Endometrial microvascular endothelial cells (primary cell): ENCODE data around the gene SHLD2. TPM values are rescaled to one million over a fixed set of nuclear protein-coding genes. Genes with fewer than 3 reads are reported as not detected.
"Not testable (repeated sequence)": the region's sequence is repeated elsewhere in the genome, so short reads cannot be mapped to it uniquely, and the experiment has no call there.

Source experiments
- in situ Hi-C: cut with HindIII; loops from 2 replicates; pipeline ENCODE4 v1.10.0; 2017; ENCODE audit warnings: low sequenced_read_pairs, low pct_unique_long_range_greater_than_20kb; ENCODE audit errors: inconsistent ontology term
- total RNA-seq: library from RNA; depleted of rRNA; stranded (reverse); fragments of >200 nt; gene quantifications from one replicate; pipeline ENCODE4 v1.2.3, GENCODE V29; 2015; ENCODE audit errors: inconsistent ontology term

Gene SHLD2
- total RNA-seq, 1 donor from 2014 or later: 21.6 TPM

DNA sequence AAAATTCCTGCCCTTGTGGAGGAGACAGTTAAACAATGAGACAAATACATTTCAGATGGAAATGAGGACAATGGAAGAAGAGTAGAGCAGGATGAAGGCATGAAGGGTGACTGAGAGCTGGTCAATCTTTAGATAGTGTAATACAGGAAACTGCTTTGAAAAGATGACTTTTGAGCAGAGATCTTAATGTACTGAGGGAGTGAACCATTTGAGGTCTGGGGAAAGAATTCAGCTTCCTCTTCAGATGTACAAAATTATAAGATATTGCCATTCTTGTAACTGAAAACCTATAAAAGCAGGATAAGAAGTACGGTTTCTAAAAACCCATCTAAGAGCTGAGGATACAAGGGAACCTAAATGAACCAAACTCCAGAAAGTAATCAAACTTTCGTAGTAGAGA is 38.9 kb downstream of the SHLD2 start:
- in situ Hi-C loops: not testable (repeated sequence)

DNA sequence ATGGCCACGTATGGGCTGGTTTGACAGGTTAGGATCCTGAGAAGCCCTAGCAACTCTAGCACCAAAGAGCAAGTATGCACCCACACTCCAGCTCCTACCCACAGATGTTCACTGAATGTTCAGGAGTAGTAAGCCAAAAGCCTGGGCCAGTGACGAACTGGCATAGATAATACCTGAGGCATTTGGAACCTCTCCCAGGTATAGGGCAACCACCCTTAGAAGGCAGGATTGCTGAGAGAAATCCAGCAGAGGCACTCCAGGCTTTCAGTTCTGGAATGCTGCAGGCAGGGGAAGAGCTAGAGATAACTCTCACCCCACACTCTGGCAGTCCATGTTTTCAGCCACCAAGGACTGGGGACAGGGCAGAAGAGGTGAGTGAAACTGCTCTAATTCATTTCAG is 39.4 kb downstream of the SHLD2 start:
- in situ Hi-C loops: not testable (repeated sequence)

DNA sequence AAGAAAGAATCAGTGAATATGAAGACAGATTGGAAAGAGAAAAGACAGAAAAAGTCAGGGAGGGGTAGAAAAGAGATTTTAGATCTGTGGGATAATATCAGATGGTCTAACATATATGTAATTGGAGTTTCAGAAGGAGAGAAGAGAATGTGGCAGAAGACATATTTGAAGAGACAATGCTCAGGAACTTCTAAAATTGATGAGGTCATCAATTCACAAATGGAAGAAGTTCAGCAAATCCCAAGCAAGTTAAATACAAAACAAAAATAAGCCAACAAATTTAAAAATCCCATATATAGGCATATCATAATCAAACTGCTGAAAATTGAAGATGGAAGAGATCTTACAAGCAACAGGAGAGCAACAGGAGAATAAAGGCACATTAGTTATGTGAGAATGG is 42.5 kb downstream of the SHLD2 start:
- in situ Hi-C loops: not testable (repeated sequence)

DNA sequence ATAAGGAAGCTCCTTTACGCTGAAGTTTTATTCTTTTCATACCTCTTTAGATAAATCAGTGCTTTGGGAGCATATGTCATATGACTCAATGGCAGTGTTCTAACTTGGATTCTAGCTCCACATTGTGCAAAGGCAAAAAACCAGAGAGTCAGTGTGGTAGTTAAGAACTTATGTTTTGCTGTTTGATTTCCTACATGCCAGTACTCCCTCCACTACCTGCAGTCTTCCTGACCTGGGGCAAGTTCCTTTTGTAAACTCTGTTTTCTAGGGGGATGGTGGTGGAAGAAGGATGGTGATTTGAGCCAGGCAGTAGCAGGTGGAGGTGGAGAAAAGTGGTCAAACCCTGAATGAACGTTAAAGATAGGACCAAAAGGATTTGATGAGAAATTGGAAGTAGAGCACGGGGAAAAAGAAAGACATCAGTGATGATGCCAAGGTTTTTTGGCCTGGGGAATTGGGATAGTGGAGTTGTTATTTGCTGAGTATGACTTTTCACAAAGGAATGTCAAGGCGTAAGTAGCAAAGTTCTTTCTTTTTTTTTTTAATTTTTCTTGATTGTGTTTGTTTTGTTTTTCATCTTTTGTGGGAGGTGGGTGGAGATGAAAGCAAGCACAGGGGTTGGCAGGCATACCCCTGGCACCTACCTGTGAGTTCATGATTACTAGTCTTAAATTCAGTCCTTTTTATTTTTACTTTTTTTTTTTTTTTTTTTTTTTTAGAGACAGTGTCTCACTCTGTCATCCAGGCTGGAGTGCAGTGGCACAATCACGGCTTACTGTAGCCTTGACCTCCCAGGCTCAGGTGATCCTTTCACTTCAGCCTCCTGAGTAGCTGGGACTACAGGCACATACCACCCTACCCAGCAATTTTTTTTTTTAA is 47.5 kb downstream of the SHLD2 start:
- in situ Hi-C loops: not testable (repeated sequence)

DNA sequence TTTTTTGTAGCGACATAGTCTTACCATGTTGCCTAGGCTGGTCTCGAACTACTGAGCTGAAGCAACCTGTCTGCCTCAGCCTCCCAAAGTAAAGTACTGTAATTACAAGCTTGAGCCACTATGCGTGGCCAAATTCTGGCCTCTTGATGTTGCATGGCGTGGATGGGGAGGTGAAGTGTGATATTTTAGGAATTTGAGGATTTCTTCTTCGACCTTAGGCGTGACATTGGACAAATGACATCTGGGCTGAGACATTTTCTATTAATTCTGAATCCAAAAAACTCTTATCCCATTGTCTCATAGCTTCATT is 48.1 kb downstream of the SHLD2 start:
- in situ Hi-C loops: not testable (repeated sequence)

DNA sequence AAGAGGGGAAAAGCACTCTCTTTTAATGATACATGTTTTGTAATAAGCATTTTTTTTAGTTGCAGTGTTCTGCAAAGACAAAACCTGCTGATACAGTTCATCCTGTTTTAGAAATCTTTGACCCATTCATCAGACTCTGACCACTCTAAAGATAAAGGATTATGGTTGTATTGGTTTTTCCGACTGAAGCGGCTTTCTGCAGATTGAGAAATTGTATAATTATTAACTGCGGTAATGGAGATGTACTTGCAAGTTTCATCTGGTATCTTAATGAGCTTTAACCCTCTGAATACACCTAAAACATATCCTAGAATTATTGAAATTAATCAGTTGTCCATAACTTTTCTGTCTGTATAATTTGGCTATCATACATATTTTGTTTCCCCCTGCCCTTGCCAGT is 50.6 kb downstream of the SHLD2 start:
- in situ Hi-C loops: not testable (repeated sequence)

DNA sequence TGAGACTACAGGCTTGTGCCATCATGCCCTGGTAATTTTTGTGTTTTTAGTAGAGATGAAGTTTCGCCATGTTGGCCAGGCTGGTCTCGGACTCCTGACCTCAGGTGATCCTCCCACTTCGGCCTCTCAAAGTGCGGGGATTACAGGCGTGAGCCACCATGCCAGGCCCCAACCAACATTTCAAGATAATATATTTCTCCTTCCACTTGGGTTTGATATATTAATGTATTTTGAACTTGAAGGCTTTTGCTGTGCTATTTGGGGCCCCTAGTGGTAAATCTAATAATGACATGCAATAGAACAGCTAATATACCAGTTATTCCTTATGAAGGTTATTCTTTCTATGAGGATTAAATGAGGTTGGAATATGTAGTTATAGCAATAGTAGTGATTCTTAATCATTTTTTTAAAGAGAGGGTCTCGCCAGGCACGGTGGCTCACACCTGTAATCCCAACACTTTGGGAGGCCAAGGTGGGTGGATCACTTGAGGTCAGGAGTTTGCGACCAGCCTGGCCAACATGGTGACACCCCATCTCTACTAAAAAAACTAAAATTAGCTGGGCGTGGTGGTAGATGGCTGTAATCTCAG is 54.1 kb downstream of the SHLD2 start:
- in situ Hi-C loops: not testable (repeated sequence)

DNA sequence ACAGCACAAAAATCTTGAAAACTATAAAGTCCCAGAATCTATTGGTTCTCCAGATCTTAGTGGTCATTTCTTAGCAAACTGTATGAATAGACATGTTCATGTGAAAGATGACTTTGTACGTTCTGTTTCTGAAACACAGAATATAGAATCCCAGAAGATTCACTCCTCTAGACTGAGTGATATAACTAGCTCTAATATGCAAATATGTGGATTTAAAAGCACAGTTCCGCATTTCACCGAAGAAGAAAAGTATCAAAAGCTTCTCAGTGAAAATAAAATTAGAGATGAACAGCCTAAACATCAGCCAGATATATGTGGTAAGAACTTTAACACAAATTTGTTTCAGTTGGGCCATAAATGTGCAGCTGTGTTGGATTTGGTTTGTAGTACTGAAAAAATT is 56.5 kb downstream of the SHLD2 start:
- in situ Hi-C loops: not testable (repeated sequence)

DNA sequence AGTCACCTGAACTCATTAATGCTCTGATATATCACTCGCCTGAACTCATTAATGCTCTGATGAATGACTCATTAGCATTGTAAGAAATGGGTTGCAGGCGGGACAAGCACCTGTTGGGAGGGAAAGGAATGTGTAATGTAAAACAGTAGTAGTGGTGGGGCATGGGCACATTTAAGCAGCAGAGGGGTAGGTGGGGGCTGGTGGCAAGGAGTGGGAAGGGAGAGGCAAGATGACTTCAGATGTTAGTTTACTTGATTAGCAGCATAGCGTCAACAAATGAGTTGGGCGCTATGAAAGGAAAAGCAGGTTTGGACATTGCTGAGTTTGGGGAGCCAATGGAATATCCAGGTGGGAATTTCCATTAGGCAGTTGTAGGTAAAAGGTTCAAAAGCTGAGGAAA is 61.8 kb downstream of the SHLD2 start:
- in situ Hi-C loops: not testable (repeated sequence)

DNA sequence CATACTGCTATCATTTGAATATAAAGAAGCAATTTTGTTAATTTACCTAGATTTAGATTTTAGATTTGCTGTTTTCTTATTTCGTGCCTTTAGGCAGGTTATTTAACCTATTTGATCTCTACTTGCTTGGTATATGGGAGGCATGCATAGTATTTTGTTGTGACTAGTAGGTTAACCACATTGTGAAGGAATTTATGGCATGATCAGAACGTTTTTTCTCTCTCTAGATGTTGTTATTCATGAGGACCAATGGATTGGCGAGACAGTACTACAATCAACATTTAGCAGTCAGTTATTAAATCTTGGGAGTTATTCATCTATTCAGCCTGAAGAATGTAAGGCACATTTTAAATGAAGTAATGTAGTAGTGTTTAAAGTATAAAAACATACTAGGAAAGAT is 62.8 kb downstream of the SHLD2 start:
- in situ Hi-C loops: not testable (repeated sequence)

DNA sequence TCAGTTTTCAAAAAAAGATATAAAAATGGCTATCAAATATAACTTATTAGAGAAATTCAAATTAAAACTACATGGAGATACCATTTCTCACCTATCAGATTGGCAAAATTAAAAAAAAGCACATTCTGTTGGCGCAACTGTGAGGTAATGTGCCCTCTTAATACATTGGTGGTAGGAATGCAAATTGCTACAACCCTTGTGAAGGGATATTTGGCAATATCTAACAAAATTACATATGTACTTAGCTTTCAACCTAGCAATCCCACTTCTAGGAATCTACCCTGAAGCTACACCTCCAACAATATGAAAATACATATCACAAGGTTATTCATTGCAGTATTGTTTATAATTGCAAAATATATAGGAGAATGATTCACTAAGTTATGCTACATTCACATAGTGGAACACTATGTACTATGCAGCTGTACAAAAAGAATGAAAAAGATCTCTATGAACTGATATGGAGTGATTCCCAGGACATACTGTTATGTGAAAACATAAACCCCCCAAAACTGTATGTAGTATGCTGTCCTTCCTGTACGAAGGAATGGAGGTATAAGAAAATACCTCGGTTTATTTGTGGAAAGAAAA is 67.8 kb downstream of the SHLD2 start:
- in situ Hi-C loops: not testable (repeated sequence)

DNA sequence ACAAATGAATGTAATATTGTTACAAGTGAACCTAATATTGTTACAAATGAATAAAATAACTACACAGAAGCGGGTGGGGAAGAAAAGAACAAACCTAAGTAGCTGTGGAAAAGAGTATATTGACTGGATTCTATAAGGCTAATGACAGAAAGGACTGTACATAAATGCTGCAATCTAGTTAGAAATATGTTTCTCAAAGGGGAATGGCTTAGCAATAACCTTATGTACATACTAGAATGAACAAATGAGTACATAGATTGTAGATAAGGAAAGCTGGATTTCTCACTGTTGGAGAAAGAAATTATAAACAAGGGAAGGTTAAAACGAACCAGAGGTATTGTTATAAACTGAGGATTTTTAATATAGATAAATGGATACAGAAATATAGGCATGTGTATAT is 68.4 kb downstream of the SHLD2 start:
- in situ Hi-C loops: not testable (repeated sequence)

DNA sequence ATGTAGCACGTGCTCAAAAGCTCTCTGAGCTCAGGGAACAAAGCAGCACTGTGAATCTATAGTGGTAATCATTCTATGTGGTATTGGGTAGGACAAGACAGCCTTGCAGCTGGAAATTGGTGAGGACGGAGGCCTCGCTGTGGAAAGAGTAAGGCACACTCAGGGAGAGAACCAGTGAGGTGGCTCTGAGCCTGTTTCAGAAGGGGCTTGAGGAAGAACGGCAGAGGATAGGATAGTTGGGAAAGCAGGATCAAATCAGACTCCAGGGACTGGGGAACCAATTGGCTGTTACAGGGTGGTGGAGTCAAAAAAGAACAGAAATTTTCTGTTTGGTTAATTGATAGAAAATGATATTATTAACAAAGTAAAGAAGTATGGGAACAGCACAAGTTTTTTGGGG is 74.9 kb downstream of the SHLD2 start:
- in situ Hi-C loops: not testable (repeated sequence)

DNA sequence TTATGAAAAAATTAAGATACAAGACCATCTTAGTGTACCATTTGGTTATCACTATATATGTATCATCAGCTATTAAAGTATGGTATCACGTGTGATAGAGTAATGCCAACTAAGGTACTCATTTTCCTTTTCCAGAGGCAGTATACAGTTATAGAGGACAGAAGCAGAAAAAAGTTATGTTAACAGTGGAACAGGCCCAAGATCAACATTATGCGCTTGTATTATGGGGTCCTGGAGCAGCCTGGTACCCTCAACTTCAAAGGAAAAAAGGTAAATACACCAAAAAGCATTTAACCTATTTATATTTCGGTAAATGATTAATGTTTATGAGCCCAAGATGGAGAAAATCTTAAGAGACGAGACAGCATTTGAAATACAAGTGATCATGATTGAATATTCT is 75.7 kb downstream of the SHLD2 start:
- in situ Hi-C loops: not testable (repeated sequence)

DNA sequence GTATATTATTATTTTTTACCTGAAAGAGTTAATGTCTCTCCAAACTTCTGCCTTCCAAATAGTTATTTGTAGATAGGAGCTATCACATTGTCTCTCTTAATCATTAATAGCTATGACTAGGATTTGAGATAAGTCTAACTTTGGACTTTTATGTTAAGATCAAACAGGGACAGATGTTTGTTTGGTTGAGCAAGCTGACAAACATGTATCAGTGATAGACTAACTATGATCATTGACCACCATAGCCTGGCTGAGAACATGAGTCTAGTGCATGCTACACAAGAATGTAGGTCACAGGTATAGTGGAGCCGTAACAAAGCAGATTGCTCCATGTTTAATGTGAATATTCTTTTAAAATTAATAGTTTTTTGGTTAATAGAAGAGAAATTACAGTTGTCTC is 76.7 kb downstream of the SHLD2 start:
- in situ Hi-C loops: not testable (repeated sequence)

DNA sequence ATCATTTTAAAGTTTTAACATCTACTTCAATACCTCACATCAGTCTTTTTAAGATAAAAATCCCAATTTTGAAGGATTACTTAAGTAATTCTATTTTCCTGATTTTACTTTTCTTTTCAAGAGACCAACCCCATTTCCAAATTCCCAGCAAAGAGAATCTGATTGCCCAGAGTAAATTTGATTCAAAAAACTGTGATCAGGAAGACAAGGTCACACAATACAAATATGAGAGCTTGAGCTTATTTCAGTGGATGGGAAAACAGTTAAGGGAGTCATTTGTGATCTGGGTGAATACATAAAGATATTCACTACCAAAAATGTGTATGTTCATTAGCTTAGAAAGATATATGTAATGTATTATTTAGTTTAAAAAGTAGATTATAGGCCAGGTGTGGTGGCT is 77.2 kb downstream of the SHLD2 start:
- in situ Hi-C loops: not testable (repeated sequence)

DNA sequence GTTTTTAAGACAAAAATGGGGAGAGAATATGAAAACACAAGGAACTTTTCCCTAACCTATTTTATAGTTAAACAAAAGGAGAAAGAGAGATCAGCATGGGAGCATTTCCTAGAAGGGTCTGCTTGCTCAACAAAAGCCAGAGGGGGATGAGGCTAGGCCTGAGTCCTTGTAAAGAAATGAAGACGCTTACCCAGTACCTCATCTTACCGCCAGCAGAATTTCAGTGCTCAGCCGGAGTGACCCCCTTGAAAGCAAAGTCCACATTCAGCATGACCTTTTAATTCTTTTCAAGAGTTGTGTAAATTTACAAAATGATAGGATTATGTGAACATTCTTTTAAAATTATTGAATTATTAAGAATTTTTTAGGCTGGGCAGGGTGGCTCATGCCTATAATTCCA is 82.6 kb downstream of the SHLD2 start:
- in situ Hi-C loops: not testable (repeated sequence)

DNA sequence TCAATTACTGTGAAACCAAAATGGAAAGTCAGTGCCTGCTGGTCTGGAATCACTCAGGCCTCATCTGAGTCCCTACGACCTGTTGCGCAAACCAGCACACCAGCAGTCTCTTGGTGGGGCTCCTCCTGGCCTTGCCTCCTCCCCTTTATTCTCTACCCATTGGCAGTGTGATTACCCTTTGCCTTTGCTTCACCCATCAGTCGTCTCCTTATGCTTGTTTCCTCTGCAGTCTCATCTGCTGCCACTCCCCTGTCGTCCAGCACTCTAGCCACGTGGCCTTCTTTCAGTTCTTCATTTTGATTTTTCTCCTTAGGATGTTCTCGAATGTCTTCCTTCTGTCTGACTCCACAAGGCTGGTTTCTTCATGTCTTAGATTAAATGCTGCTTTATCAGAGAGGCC is 89.4 kb downstream of the SHLD2 start:
- in situ Hi-C loops: not testable (repeated sequence)

DNA sequence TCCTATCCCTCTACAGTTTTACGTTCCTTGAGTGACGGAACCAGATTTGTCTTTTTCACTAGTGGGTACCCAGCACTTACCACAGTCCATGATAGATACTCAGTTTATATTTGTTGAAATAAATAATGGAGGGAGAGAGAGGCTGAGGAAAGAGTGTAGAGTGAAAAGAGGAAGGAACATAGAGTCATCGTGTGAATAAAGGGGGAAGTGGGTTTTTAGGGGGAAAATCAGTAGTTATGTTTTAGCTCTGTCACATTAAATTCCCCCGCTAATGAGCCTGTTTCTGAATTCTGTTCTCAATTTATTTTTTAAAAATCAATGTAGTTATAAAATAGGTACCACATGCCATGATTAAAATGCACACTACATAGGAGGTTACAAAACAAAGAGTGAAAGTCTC is 91.0 kb downstream of the SHLD2 start:
- in situ Hi-C loops: not testable (repeated sequence)

DNA sequence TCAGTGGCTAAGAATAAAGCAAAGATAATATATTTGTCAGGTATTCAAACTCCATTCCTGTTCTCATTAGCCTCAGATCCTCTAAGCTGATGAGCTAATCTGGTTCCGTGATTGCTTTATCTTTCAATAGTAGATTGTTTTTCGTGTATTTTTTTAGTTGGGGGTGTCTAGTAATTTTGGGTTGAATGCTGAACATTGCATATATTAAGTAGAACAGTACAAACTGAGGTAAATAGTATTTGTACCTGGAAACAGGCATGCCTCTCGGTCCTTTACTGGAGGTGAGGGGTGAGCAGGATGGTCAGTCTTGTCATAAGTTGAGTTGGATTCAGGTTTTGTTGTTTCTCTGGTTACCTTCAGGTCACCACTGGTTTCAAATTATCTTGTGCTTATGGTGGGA is 92.6 kb downstream of the SHLD2 start:
- in situ Hi-C loops: not testable (repeated sequence)
